Hepatocyte (in vitro differentiated cells): ENCODE data around the gene HOXA11.

ENCODE experiments used
- EZH2 ChIP-seq: fragments of 200-600 bp; sonication (generic); IDR thresholded peaks from 2 replicates; pipeline ENCODE4 v1.6.1; 2016; ENCODE audit warnings: antibody characterized with exemption, mild to moderate bottlenecking, borderline replicate concordance
- EZH2phosphoT487 ChIP-seq: fragments of 200-600 bp; sonication (generic); IDR thresholded peaks from one replicate; pipeline ENCODE4 v1.6.1; 2018; ENCODE audit warnings: antibody characterized with exemption, mild to moderate bottlenecking, low read depth, moderate library complexity; ENCODE audit not compliant: unreplicated experiment, severe bottlenecking
- TF ChIP-seq, protein P1 (sequence below): fragments of 200-600 bp; sonication (generic); IDR thresholded peaks from 2 replicates; pipeline ENCODE4 v1.5.1; 2016; ENCODE audit warnings: antibody characterized with exemption, mild to moderate bottlenecking; ENCODE audit not compliant: poor library complexity

GRCh38 chr7:27179030-27179429 lies 6.0 kb downstream of the HOXA11 start:
- TF ChIP-seq, protein P1, sequence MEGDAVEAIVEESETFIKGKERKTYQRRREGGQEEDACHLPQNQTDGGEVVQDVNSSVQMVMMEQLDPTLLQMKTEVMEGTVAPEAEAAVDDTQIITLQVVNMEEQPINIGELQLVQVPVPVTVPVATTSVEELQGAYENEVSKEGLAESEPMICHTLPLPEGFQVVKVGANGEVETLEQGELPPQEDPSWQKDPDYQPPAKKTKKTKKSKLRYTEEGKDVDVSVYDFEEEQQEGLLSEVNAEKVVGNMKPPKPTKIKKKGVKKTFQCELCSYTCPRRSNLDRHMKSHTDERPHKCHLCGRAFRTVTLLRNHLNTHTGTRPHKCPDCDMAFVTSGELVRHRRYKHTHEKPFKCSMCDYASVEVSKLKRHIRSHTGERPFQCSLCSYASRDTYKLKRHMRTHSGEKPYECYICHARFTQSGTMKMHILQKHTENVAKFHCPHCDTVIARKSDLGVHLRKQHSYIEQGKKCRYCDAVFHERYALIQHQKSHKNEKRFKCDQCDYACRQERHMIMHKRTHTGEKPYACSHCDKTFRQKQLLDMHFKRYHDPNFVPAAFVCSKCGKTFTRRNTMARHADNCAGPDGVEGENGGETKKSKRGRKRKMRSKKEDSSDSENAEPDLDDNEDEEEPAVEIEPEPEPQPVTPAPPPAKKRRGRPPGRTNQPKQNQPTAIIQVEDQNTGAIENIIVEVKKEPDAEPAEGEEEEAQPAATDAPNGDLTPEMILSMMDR, result no peak
- TF ChIP-seq EZH2 (peak; percentile 62), EZH2phosphoT487 (no peak)
